ENCODE measurements around the gene ZRANB1. TPM values are rescaled to one million over a fixed set of nuclear protein-coding genes. Genes with fewer than 3 reads are reported as not detected.

ZRANB1 gene
- polyA plus RNA-seq, 1 donor: 17.0 TPM

DNA sequence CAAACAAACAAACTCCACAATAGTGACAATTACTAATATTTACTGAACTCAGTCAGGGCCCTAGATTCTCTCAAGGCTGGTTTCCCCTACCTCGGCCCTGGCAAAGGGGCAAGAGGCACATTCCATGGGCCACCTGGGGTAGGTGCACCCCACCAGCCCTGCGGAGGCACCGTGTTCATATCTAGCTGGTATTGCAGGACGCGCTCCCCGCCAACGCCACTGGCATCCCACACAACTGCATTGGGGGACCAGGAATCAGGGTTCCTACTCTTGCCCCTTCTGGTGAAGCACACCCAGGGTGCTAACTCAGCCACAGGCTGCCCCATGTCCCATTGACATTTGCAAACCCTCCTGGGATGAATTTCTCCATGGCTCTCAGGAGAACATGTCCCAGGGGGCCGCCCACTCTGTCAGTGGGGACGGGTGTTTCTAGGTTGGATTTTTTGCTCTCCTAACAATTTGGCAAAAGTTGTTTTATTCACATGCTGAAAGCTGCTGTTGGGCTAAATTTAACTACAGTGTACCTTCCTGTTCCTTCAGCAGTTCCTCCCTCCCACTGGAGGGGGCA, 76.7 kb downstream of the ZRANB1 start:
- no peak for DNase-seq (ENCODE audit: low read depth)

DNA sequence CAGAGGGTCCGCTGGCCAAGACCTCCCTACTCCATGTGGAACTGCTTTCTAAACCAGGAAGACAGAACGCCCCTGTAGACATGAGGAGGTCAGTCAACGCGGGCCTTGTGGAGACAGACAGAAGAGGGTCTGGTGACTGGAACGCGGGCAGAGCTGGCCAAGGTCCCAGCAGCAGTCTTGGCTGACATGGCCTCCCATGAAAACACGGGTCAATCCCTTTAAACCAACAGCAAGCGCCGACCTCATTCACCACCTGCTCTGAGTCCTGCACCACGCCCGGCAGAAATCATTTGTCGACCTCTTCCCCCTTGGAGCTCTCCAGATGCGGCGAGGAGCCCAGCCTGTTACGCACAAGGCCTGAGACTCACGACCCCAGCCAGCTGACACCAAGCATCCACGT, 78.5 kb downstream of the ZRANB1 start:
- DNase-seq (ENCODE audit: low read depth): no peak

DNA sequence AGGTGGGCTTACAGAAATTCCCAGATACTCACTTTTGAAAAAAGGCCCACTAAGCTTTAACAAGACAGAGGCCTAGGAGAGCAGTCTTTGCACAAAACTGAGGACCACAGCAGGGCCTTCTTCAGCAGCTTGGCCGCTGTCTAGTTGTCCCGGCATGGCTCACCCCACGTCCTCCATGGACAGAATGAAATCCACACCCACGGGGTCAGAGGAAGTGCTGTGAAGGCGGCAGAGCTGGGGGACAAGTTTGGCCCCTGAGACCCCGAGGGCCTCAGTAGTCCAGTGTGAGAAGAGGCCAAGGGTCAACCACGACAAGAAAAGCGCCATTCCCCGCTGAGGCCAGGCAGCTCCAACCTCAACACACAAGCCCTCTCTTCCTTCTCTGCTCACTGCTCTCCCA, 78.9 kb downstream of the ZRANB1 start:
- no peak for DNase-seq (ENCODE audit: low read depth)

- no peak for DNase-seq (ENCODE audit: low read depth)
Observed at GRCh38 chr10:125021686-125022344, 79.9 kb downstream of the ZRANB1 start.

GRCh38 chr10:125022671-125023070, 80.7 kb downstream of the ZRANB1 start:
- no peak for DNase-seq (ENCODE audit: low read depth)

DNA sequence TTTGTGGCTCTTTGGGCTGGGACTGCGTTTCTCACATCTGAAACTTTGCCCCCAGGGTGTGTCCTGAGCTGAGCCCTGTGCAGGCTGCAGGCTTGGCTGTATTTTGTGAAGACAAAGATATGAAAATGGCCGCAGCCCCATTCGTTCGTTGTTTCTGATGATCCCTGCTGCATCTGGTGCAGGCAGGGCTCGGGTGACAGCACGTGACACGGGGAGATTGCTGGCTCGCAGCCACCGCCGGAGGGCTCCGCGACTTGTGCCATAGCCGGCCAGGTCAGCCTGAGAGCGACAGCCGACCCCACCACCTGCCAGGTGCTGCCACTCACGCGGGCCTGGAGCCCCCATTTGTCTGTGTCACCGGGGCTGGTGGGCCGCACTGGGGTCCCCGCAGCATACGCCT, 81.3 kb downstream of the ZRANB1 start:
- no peak for DNase-seq (ENCODE audit: low read depth)

- no peak for DNase-seq (ENCODE audit: low read depth)
Observed at GRCh38 chr10:125023862-125024496, 82.1 kb downstream of the ZRANB1 start.

DNA sequence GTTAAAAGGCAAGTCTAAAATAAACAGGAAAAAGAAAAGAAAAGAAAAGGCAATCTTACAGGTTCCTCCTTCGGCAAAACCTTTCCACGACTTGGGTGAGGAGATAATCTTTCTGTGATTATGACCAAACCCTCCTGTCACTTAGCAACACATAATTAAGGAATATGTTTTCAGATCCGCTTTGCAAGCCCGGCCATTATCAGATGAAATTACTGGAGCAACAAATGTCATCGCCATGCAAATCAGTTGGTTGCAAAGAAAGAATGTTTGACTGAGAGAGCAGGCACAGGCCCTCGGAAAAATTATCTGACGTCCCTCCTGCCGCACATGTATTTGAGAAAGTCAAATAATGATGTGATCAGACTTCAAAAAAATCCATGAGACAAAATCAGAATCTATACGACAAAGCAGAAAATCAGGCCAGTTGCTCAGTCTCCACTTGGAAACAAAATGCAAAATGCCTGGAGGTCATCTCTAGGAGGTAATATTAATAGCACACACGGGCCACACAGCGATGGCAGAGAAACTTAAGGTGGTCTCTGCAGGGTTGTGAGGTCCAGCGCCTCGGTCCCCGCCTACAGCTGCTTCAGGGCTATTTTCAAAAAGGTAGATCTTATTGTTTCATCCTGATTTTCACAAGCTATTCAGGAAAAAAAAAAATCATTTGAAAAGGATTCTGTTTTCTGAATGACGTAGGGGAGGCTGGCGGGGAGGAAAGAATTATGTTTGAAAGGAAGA, 82.7 kb downstream of the ZRANB1 start:
- DNase-seq (ENCODE audit: low read depth): no peak

DNA sequence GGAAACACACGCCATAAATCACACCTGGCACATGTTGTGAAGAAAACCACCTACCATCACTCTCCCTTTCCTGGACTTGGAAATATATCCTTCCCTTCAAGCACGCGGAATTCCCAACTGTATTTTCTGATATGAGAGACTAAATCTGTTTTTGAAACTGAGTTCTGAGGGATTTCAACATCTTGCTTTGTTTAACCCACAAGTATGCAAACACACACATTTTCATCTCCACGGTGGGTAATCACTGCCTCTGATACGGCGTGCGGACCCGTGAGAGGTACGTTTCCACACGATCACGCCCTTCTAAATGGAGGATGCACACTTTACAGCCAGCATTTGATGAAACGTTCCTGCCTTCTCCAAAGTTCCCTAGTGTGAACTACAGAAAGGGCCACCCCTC, 83.4 kb downstream of the ZRANB1 start:
- no peak for DNase-seq (ENCODE audit: low read depth)

DNA sequence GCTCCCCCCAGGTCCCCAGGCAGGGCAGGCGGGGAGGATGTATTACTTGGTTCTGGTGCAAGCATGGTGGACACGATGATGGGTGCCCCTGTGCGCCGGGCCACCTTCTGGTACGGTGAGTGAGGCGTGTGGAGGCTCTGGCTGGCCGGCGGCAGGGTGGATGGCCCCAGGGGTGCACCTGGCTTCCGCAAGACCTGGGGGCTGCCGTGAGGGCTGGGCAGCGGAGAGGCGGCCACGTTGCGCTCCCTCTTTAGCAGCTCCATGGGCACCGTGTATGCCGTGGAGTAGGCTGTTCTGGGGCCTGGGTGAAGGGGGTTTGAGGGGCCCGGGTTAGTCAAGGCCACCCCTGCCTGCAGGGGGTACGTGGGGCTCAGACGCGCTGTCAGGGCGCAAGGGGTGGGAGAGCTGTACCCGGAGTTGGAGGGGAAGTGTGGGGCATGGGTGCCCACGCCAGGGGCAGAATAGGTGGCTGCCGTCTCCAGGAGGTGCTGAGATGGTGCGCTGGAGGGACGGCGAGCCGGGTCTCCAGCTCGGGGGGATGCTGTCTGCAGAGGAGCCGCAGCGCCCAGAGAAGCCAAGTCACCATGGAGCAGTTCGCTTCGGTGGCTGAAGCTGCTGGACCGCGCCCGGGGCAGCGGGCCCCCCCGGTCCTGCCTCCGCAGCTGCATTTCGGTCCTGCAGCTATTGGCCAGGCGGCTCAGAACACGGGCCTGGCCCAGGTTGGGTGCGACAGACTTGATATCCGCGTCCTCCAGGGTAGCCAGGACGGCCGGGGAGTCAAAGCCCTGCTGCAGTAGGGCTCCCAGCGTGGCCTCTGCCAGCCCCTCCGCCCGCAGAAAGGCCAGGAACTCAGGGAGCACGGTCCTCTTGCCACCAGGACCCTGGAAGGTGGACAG, 84.4 kb downstream of the ZRANB1 start:
- DNase-seq (ENCODE audit: low read depth): no peak

- DNase-seq (ENCODE audit: low read depth): no peak
Observed at GRCh38 chr10:125026974-125027735, 85.2 kb downstream of the ZRANB1 start.

DNA sequence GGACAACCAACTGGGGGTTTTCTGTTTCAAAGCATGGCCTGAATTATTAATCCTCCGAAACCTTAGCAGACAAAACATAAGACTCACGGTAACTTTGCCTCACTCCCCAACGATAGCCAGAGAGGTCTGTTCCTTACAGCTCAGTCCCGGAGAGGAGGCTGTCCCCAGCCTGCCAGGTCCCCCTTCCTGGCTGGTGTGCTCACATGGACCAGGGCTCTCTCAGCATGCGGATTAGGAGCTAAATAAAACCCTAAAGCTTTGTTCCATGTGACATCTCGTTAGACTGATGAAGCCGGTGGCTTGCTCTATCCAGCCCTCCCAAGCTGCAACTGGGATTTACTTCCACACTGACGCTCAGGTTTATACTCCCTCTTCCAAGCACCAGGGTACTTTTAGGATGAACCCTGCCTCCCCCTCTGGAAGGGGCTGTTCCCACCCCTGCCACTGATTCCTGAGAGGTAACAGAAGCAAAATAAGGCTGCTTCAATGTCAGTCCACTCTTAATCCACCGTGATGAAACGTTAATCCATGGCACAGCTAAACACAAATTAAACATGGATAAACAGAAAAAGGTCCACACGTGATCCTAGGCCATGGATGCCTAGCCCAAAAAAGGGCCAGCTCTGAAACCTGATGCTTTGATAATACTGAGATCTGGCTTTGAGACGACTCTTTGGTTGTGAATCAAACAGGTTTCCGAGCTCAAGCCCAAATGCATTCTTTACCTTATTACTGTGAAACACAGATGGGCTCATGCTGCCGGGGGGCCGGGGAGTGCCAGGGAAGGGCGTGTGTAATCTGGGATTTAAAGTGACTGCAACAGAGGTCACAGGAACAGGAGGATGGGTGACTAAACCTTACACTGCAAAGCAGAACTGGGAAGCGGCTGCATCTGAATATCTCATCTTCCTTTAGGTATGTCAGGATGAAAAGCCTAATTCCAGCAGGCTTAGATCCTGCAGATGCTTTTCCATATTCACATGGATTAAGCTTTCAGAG, 86.2 kb downstream of the ZRANB1 start:
- DNase-seq (ENCODE audit: low read depth): no peak

DNA sequence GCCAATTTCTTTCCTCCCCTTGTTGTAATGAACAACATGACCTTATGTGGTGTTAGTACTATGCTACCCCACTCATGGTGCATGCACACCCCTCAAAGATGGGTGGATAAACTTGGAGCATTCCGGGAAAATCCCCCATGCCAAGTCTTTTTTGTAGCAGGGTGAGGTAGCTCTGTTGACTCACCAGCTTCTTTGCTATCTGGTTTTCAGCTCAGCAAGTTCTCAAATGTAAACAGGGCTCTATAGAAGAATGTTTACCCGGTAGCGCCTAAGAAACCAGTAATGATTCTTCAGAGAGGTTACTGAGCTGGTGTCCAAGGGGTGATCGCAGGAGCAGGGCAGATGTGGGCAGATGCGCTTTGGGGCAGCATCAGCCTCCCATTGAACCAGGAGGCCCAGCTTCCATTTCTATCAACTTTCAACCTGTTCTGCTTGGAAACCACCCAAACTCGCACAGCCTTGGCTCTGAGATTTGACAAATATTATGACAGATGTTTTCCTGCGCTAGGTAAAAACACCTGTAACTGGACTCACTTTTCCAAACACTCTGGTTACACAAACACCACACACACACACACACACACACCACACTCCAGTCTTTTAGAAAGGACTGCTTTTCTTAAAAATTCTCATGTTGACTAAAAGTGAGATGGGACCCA, 87.8 kb downstream of the ZRANB1 start:
- no peak for DNase-seq (ENCODE audit: low read depth)

DNA sequence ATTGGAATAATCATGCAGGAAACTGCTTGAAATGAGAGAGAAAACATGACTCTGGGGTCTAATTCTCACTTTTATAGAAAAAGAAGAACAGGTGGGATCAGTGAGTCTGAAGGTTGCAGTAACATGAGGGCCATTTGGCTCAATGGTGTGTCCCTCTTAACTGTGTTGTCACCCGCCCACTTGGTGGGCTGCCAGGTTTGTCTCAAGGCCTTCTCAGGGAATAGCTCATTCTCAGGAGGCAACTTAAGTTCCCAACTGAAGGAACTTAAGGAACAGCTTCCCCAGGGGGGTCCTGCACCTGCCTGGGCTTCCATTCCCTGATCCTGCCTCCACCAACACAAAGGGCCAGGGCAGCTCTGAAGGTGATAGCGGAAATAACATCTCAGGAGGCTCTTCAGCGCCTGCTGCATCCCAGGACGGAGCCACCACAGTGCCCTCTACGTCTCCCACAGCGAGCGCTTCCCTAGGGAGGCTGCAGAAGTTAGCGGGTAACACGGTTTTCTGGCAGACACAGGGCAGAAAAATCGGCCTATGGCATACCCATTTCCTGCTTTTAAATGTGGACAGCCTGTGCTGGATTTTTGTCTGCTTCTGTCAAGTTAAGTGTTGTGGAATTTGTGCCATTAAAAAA, 88.8 kb downstream of the ZRANB1 start:
- no peak for DNase-seq (ENCODE audit: low read depth)

DNA sequence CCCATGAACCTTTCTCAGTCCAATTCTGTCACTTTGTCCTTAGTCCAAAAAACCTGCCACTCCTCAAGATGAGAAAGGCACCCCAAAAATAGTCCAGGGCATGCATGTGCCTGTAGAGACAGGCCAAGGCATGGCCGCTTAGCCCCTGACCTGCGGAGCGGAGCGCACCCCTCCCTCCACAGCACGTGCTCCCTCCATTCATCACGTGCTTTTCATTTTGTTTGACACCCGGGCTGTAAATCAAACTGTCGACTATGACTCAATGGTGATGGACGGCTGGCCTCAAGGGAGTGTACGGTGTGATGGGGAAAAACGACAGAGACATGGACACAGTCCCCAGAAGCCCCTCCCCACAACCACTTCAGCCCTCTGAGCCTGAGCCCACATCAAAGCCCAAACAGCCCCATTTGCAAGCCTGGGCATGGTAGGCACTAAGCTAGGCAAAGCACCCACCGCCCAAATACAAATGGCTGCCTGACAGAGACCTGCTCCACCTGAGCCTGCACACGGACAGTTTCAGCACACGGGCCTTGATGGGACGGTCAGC, 90.6 kb downstream of the ZRANB1 start:
- DNase-seq (ENCODE audit: low read depth): no peak

- DNase-seq (ENCODE audit: low read depth): no peak
Observed at GRCh38 chr10:125033146-125033924, 91.4 kb downstream of the ZRANB1 start.

- DNase-seq (ENCODE audit: low read depth): no peak
Observed at GRCh38 chr10:125034675-125035074, 92.8 kb downstream of the ZRANB1 start.

- DNase-seq (ENCODE audit: low read depth): no peak
Observed at GRCh38 chr10:125035136-125035535, 93.2 kb downstream of the ZRANB1 start.
